ENCODE results near the gene METTL2B. TPM values are rescaled to one million over a fixed set of nuclear protein-coding genes. Genes with fewer than 3 reads are reported as not detected.
"Not testable (repeated sequence)": the region's sequence is repeated elsewhere in the genome, so short reads cannot be mapped to it uniquely, and the experiment has no call there.

Gene METTL2B
- polyA plus RNA-seq, 4 donors: 7.4 to 21.3 (median 11.2) TPM

- not testable (repeated sequence) for FAIRE-seq; H3K4me1 ChIP-seq (ENCODE audit: control insufficient read depth in 3 of 3, insufficient read depth in 2 of 3, low read depth in 1 of 3, low read length in 2 of 3); H3K27me3 ChIP-seq (ENCODE audit: control insufficient read depth in 3 of 3, insufficient read depth in 3 of 3, low read length in 3 of 3); DNase-seq; H3K4me3 ChIP-seq (ENCODE audit: low read depth in 1 of 3, low read length in 3 of 3); H3K9me3 ChIP-seq (ENCODE audit: control insufficient read depth in 2 of 2, insufficient read depth in 1 of 2, low read depth in 1 of 2, low read length in 1 of 2); H3K27ac ChIP-seq (ENCODE audit: low read depth in 1 of 3, low read length in 2 of 3)
- peaks cover 0 to 12% (median 0%) of the 10 kb centered on the region in 3 donors for H3K36me3 ChIP-seq (ENCODE audit: control insufficient read depth in 3 of 3, insufficient read depth in 2 of 3, low read depth in 1 of 3, low read length in 3 of 3)
- WGBS, 3 donors: 83 to 91% (median 83%) methylated on average over 2 of the region's 2 CpGs
Observed at GRCh38 chr7:128505416-128505815, 28.9 kb downstream of the METTL2B start.

DNA sequence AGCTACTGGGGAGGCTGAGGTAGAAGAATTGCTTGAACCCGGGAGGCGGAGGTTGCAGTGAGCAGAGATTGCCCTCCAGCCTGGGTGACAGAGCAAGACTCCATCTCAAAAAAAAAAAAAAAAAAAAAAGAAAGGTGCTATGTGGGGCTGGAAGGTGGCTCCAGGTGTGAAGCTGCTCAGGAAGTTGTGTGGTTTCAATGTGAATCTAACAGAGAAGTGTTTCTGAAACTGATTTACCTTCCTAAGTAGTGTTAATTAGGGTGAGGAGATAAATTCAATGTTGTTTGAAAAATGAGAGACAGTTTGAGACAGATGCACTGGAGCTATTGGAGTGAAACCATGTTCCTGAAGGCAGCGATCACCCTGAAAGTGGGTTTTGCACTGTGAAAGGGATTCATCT is 30.3 kb downstream of the METTL2B start:
- not testable (repeated sequence) for H3K4me1 ChIP-seq (ENCODE audit: control insufficient read depth in 3 of 3, insufficient read depth in 2 of 3, low read depth in 1 of 3, low read length in 2 of 3); H3K9me3 ChIP-seq (ENCODE audit: control insufficient read depth in 2 of 2, insufficient read depth in 1 of 2, low read depth in 1 of 2, low read length in 1 of 2); H3K27ac ChIP-seq (ENCODE audit: low read depth in 1 of 3, low read length in 2 of 3); H3K36me3 ChIP-seq (ENCODE audit: control insufficient read depth in 3 of 3, insufficient read depth in 2 of 3, low read depth in 1 of 3, low read length in 3 of 3); H3K4me3 ChIP-seq (ENCODE audit: low read depth in 1 of 3, low read length in 3 of 3); H3K27me3 ChIP-seq (ENCODE audit: control insufficient read depth in 3 of 3, insufficient read depth in 3 of 3, low read length in 3 of 3); DNase-seq; FAIRE-seq
- 84 to 99% (median 94%) methylated on average over 3 of the region's 3 CpGs for WGBS, 3 donors

DNA sequence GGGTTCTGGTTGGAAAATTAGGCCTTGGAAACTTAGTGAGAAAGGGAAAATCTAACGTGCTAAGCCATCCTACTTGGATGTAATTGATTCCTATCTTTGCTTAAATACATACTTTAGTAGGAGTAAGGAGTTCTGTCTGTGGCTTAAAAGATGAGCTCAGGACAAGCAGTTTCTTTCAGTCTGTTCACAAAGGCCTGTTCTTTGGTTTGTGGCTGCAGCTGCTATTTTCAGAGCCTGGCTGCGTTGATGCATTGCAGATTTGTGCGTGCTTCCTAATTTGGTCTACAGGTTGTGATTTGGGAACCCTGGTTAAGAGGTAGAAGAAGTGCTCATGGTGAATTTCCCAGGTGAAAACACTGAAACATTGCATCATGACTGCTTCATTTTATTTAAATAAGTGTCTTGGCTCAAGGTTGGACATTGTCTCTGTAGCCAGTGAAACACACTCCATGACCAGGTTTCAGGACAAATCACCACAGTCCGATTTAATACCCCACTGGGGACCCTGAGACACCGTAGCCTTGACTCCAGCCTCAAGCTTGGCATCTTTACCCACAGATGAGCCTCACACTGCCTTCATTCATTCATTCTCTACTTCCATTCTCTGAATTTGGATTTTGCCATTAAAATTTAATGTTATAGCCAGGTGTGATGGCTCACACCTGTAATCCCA is 30.9 kb downstream of the METTL2B start:
- not testable (repeated sequence) for H3K27me3 ChIP-seq (ENCODE audit: control insufficient read depth in 3 of 3, insufficient read depth in 3 of 3, low read length in 3 of 3); H3K36me3 ChIP-seq (ENCODE audit: control insufficient read depth in 3 of 3, insufficient read depth in 2 of 3, low read depth in 1 of 3, low read length in 3 of 3); DNase-seq; FAIRE-seq; H3K4me3 ChIP-seq (ENCODE audit: low read depth in 1 of 3, low read length in 3 of 3); H3K4me1 ChIP-seq (ENCODE audit: control insufficient read depth in 3 of 3, insufficient read depth in 2 of 3, low read depth in 1 of 3, low read length in 2 of 3); H3K9me3 ChIP-seq (ENCODE audit: control insufficient read depth in 2 of 2, insufficient read depth in 1 of 2, low read depth in 1 of 2, low read length in 1 of 2)
- peak overlapping the region in 1 of 3 donors; percentile 20 for H3K27ac ChIP-seq (ENCODE audit: low read depth in 1 of 3, low read length in 2 of 3)
- 81 to 89% (median 85%) methylated on average over 5 of the region's 5 CpGs for WGBS, 3 donors

DNA sequence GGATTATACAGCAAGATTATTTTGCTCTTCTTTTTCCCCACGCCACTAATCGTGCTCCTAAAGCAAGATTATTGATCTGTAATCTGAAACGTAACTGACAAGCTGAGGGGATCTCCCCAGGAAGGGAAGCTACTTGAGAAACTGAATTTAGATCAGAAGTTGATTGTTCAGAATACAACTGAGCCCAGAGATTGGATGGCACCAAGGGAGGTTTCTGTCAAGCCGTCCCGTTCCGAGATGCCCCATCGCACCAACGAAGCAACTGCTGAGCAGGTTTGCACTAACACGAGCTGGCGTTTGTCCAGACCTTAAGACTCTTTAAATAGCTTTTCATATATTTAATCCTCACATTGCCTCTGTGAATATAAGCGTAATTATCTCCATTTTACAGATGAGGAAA is 35.1 kb downstream of the METTL2B start:
- H3K4me3 ChIP-seq (ENCODE audit: low read depth in 1 of 3, low read length in 3 of 3); H3K36me3 ChIP-seq (ENCODE audit: control insufficient read depth in 3 of 3, insufficient read depth in 2 of 3, low read depth in 1 of 3, low read length in 3 of 3); H3K27ac ChIP-seq (ENCODE audit: low read depth in 1 of 3, low read length in 2 of 3); H3K27me3 ChIP-seq (ENCODE audit: control insufficient read depth in 3 of 3, insufficient read depth in 3 of 3, low read length in 3 of 3); H3K4me1 ChIP-seq (ENCODE audit: control insufficient read depth in 3 of 3, insufficient read depth in 2 of 3, low read depth in 1 of 3, low read length in 2 of 3); FAIRE-seq; H3K9me3 ChIP-seq (ENCODE audit: control insufficient read depth in 2 of 2, insufficient read depth in 1 of 2, low read depth in 1 of 2, low read length in 1 of 2): not testable (repeated sequence)
- WGBS, 3 donors: 33 to 71% (median 48%) methylated on average over 11 of the region's 11 CpGs
- DNase-seq: peak in 1 of 2 donors; percentile 31

DNA sequence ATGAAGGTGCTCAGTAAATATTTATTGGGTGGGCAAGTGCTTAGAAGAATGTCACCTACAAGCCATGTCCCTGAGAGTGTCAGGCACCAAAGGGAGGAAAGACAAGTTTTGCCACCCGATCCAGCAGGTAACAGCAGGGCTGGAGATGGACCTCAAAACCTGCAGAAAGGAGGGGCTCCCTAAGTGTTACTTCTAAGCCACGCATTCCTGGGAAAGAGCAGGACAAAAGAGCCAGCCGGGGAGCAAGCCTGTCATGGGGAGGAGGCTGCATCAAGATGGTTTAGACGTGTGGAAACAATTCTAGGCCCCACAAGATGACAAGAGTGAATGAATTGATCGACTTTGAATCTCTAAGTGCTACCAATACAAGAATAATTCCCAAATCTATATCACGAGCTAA is 38.7 kb downstream of the METTL2B start:
- not testable (repeated sequence) for H3K36me3 ChIP-seq (ENCODE audit: control insufficient read depth in 3 of 3, insufficient read depth in 2 of 3, low read depth in 1 of 3, low read length in 3 of 3); H3K9me3 ChIP-seq (ENCODE audit: control insufficient read depth in 2 of 2, insufficient read depth in 1 of 2, low read depth in 1 of 2, low read length in 1 of 2); H3K4me3 ChIP-seq (ENCODE audit: low read depth in 1 of 3, low read length in 3 of 3); FAIRE-seq; H3K27me3 ChIP-seq (ENCODE audit: control insufficient read depth in 3 of 3, insufficient read depth in 3 of 3, low read length in 3 of 3); DNase-seq; H3K27ac ChIP-seq (ENCODE audit: low read depth in 1 of 3, low read length in 2 of 3); H3K4me1 ChIP-seq (ENCODE audit: control insufficient read depth in 3 of 3, insufficient read depth in 2 of 3, low read depth in 1 of 3, low read length in 2 of 3)
- 74 to 79% (median 77%) methylated on average over 6 of the region's 6 CpGs for WGBS, 3 donors

GRCh38 chr7:128517023-128517422 is 40.5 kb downstream of the METTL2B start:
- 82 to 91% (median 82%) methylated on average over 4 to 5 of the region's 5 CpGs for WGBS, 3 donors
- H3K27me3 ChIP-seq (ENCODE audit: control insufficient read depth in 3 of 3, insufficient read depth in 3 of 3, low read length in 3 of 3); DNase-seq; FAIRE-seq; H3K36me3 ChIP-seq (ENCODE audit: control insufficient read depth in 3 of 3, insufficient read depth in 2 of 3, low read depth in 1 of 3, low read length in 3 of 3); H3K4me3 ChIP-seq (ENCODE audit: low read depth in 1 of 3, low read length in 3 of 3); H3K9me3 ChIP-seq (ENCODE audit: control insufficient read depth in 2 of 2, insufficient read depth in 1 of 2, low read depth in 1 of 2, low read length in 1 of 2); H3K4me1 ChIP-seq (ENCODE audit: control insufficient read depth in 3 of 3, insufficient read depth in 2 of 3, low read depth in 1 of 3, low read length in 2 of 3); H3K27ac ChIP-seq (ENCODE audit: low read depth in 1 of 3, low read length in 2 of 3): not testable (repeated sequence)

DNA sequence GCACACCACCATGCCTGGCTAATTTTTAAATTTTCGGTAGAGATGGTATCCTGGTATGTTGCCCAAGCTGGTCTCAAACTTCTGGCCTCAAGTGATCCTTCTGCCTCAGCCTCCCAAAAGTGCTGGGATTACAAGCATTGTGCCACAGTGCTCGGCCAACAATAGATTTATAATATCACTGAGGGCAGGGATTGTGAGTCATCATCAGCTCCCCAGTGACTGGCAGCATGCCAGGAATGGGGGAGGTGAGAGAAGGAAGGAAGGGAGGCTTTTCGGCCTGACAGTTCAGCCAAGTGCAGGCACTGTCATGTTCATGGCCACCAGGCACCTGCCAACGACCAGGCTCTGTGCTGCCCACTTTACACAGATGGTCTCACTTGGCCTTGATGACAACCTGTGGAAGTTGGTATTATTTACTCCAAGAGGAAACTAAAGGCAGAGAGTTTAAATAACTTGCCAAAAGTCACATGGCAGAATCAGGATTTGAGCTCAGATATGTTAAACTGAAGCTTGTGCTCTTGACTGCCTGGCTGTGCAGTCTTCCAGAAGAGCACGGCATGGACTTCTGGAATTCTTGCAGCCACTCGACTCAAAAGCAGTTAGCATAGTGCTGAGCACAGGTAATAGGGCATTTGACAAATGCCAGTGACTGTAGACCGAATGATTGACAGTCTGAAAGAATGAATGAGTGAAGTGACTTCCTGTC is 46.8 kb downstream of the METTL2B start:
- H3K36me3 ChIP-seq (ENCODE audit: control insufficient read depth in 3 of 3, insufficient read depth in 2 of 3, low read depth in 1 of 3, low read length in 3 of 3); H3K4me3 ChIP-seq (ENCODE audit: low read depth in 1 of 3, low read length in 3 of 3); H3K9me3 ChIP-seq (ENCODE audit: control insufficient read depth in 2 of 2, insufficient read depth in 1 of 2, low read depth in 1 of 2, low read length in 1 of 2); FAIRE-seq; H3K27me3 ChIP-seq (ENCODE audit: control insufficient read depth in 3 of 3, insufficient read depth in 3 of 3, low read length in 3 of 3); H3K4me1 ChIP-seq (ENCODE audit: control insufficient read depth in 3 of 3, insufficient read depth in 2 of 3, low read depth in 1 of 3, low read length in 2 of 3): not testable (repeated sequence)
- DNase-seq: peak; percentile 82 to 97
- H3K27ac ChIP-seq (ENCODE audit: low read depth in 1 of 3, low read length in 2 of 3): peak overlapping the region in 2 of 3 donors; percentile 46 to 67
- WGBS, 3 donors: 4 to 22% (median 13%) methylated on average over 4 to 5 of the region's 7 CpGs

GRCh38 chr7:128523932-128524524 is 47.5 kb downstream of the METTL2B start:
- peak; percentile 17 to 79 for DNase-seq
- not testable (repeated sequence) for H3K4me1 ChIP-seq (ENCODE audit: control insufficient read depth in 3 of 3, insufficient read depth in 2 of 3, low read depth in 1 of 3, low read length in 2 of 3); H3K4me3 ChIP-seq (ENCODE audit: low read depth in 1 of 3, low read length in 3 of 3); H3K27me3 ChIP-seq (ENCODE audit: control insufficient read depth in 3 of 3, insufficient read depth in 3 of 3, low read length in 3 of 3); H3K36me3 ChIP-seq (ENCODE audit: control insufficient read depth in 3 of 3, insufficient read depth in 2 of 3, low read depth in 1 of 3, low read length in 3 of 3); H3K9me3 ChIP-seq (ENCODE audit: control insufficient read depth in 2 of 2, insufficient read depth in 1 of 2, low read depth in 1 of 2, low read length in 1 of 2); FAIRE-seq
- 21 to 45% (median 34%) methylated on average over 8 to 9 of the region's 9 CpGs for WGBS, 3 donors
- peak overlapping the region in 1 of 3 donors; percentile 78 for H3K27ac ChIP-seq (ENCODE audit: low read depth in 1 of 3, low read length in 2 of 3)
